ENCODE data around the gene B3GAT1.

Gene B3GAT1

GRCh38 chr11:134389464-134390180, 22.4 kb downstream of the B3GAT1 start:
- no peak for DNase-seq

- no peak for DNase-seq
Measured at GRCh38 chr11:134388590-134388989, 23.5 kb downstream of the B3GAT1 start.

- DNase-seq = no peak
Measured at GRCh38 chr11:134387501-134387900, 24.5 kb downstream of the B3GAT1 start.

GRCh38 chr11:134386945-134387344, 25.1 kb downstream of the B3GAT1 start:
- DNase-seq = no peak

GRCh38 chr11:134385774-134386565, 26.1 kb downstream of the B3GAT1 start:
- DNase-seq = no peak

- no peak for DNase-seq
Measured at GRCh38 chr11:134385171-134385570, 26.9 kb downstream of the B3GAT1 start.

- no peak for DNase-seq
Measured at GRCh38 chr11:134384406-134384805, 27.6 kb downstream of the B3GAT1 start.

- DNase-seq = no peak
Measured at GRCh38 chr11:134383576-134384221, 28.3 kb downstream of the B3GAT1 start.

- DNase-seq = no peak
Measured at GRCh38 chr11:134382830-134383229, 29.2 kb downstream of the B3GAT1 start.

GRCh38 chr11:134382257-134382656, 29.8 kb downstream of the B3GAT1 start:
- no peak for DNase-seq

- no peak for DNase-seq
Measured at GRCh38 chr11:134380785-134381184, 31.3 kb downstream of the B3GAT1 start.

GRCh38 chr11:134380229-134380628, 31.8 kb downstream of the B3GAT1 start:
- no peak for DNase-seq

GRCh38 chr11:134379241-134379640, 32.8 kb downstream of the B3GAT1 start:
- no peak for DNase-seq

- no peak for DNase-seq
Measured at GRCh38 chr11:134377876-134378275, 34.2 kb downstream of the B3GAT1 start.

GRCh38 chr11:134376150-134376921, 35.7 kb downstream of the B3GAT1 start:
- no peak for DNase-seq

GRCh38 chr11:134374891-134375550, 37.0 kb downstream of the B3GAT1 start:
- DNase-seq = no peak

- DNase-seq = no peak
Measured at GRCh38 chr11:134374171-134374570, 37.9 kb downstream of the B3GAT1 start.

GRCh38 chr11:134373591-134374052, 38.4 kb downstream of the B3GAT1 start:
- DNase-seq = no peak

- DNase-seq = no peak
Measured at GRCh38 chr11:134372961-134373360, 39.1 kb downstream of the B3GAT1 start.

GRCh38 chr11:134372536-134372935, 39.5 kb downstream of the B3GAT1 start:
- DNase-seq = no peak

GRCh38 chr11:134371436-134372185, 40.4 kb downstream of the B3GAT1 start:
- DNase-seq = no peak

Data from suppressor macrophage treated with lipopolysaccharide for 1 hour (primary cell).